ENCODE measurements around the gene FGF22.
A peak's percentile ranks its signal among the peaks of the same experiment; 100 is the strongest.

The FGF22 gene

DNA sequence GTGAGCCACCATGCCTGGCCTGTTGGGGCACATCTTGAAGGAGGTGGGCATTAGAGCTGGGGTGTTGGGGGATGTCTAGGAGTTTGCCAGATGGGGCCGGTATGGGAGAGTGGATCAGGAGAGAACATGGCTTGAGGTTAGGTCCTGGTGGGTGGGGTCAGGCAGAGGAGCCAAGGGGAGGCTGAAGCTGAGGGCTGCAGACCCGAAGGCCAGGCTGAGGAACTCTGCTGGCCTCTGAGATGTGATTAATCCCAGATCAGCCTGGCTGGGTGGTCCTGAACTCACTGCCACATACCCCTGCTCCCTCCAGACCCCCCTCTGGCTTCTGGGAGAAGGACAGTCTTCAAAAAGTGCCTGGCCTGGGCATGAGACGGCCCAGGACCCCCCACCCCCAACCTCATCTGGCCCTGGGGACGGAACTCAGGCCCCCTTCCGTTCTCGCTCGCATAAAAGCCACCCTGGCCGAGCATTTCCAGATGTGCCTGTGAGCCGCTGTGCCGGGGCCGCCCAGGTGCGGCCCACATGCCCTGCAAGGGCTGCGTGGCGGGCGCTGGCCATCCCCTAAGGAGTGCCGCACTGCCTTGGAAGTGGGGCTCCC is 39.2 kb downstream of the FGF22 start:
- Mint-ChIP-seq H3K9me3 (no peaks in the 10 kb centered on the region), H3K36me3 (ENCODE audit: low read depth) (no peaks in the 10 kb centered on the region), H3K27me3 (peaks cover 26% of the 10 kb centered on the region), H3K27ac (peak overlapping the region; percentile 55), H3K4me3 (peak overlapping the region; percentile 76), H3K4me1 (ENCODE audit: low read depth) (peaks cover 17% of the 10 kb centered on the region)
- no peak for DNase-seq

DNA sequence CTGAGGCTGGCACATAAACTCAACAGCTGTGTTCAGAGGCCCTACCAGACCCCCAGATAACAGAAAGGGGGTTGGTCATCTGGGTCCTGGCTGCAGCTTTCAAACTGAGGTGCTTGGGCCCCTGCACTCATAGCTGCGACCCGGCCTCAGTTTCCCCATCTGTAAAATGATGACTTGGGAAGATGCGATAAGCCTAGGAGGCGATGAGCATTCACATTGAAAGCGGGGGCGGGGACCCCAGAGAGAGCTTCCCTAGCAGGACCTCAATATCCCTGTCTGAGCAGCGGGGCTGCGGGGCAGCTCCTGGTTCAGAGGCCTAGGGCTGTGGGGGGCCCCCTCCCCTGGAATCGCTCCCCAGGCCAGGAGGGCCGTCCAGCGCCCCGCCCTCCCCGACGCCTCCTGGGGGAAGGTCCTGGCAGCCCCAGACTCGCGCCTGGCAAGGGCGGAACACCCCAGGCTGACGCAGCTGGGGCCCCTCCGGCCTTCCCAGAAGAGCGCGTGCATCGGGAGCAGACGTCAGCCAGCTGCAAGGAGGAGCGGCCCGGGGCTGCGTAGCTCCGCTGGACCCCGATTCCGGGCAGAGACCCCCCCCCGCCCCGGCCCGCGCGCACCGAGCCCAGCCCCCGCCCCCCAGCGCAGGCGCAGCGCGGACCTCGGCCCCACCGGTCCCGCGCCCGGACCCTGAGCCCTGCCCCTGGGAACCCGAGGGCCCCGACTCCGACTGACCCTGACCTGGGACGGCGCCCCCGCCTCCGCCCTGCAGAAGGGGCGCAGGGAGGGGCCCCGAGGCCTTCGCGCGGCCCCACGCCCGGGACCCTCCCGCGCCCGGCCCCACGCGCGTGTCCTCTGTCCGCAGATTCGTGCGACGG is 40.0 kb downstream of the FGF22 start:
- DNase-seq: peak; percentile 68
- H3K27ac Mint-ChIP-seq: peak overlapping the region; percentile 72
- H3K27me3 Mint-ChIP-seq: peaks cover 21% of the 10 kb centered on the region
- peaks cover 17% of the 10 kb centered on the region for H3K4me1 Mint-ChIP-seq (ENCODE audit: low read depth)
- no peaks in the 10 kb centered on the region for H3K9me3 Mint-ChIP-seq
- H3K36me3 Mint-ChIP-seq (ENCODE audit: low read depth): no peaks in the 10 kb centered on the region
- H3K4me3 Mint-ChIP-seq: peak overlapping the region; percentile 82

GRCh38 chr19:680287-681028 is 40.8 kb downstream of the FGF22 start:
- H3K4me3 Mint-ChIP-seq: peak overlapping the region; percentile 82

DNA sequence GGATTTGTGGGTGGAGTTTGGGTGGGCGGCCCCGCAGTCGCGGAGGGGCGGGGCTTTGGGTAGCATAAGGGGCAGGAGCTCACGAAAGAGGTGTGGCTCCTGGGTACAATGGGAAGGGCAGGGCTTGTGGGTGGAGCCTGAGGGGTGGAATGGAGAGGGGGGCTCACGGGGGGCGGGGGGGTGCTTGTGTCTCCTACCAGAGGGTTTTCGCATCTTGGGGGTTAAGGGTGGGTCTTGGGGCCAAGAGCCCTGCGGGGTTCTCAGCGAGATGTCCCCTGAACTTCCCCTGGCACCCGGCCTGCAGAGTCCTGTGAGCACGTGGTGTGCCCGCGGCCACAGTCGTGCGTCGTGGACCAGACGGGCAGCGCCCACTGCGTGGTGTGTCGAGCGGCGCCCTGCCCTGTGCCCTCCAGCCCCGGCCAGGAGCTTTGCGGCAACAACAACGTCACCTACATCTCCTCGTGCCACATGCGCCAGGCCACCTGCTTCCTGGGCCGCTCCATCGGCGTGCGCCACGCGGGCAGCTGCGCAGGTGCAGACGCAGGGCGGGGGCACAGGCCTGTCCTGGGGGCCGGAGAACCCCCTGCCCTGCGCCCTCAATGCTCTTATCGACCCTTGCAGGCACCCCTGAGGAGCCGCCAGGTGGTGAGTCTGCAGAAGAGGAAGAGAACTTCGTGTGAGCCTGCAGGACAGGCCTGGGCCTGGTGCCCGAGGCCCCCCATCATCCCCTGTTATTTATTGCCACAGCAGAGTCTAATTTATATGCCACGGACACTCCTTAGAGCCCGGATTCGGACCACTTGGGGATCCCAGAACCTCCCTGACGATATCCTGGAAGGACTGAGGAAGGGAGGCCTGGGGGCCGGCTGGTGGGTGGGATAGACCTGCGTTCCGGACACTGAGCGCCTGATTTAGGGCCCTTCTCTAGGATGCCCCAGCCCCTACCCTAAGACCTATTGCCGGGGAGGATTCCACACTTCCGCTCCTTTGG is 41.6 kb downstream of the FGF22 start:
- H3K36me3 Mint-ChIP-seq (ENCODE audit: low read depth): no peaks in the 10 kb centered on the region
- no peaks in the 10 kb centered on the region for H3K9me3 Mint-ChIP-seq
- peak overlapping the region; percentile 99 for H3K27ac Mint-ChIP-seq
- H3K27me3 Mint-ChIP-seq: peaks cover 10% of the 10 kb centered on the region
- DNase-seq: no peak
- H3K4me3 Mint-ChIP-seq: peak overlapping the region; percentile 82
- H3K4me1 Mint-ChIP-seq (ENCODE audit: low read depth): peaks cover 14% of the 10 kb centered on the region

More at GRCh38 chr19:680287-681028, 40.8 kb downstream of the FGF22 start:
- Mint-ChIP-seq H3K4me1 (ENCODE audit: low read depth) (peaks cover 14% of the 10 kb centered on the region), H3K36me3 (ENCODE audit: low read depth) (no peaks in the 10 kb centered on the region), H3K27ac (peak overlapping the region; percentile 99), H3K9me3 (no peaks in the 10 kb centered on the region), H3K27me3 (peaks cover 15% of the 10 kb centered on the region)
- peak; percentile 99 for DNase-seq

- Mint-ChIP-seq H3K4me3 (no peak overlapping the region), H3K36me3 (ENCODE audit: low read depth) (no peaks in the 10 kb centered on the region), H3K27ac (no peak overlapping the region), H3K9me3 (no peaks in the 10 kb centered on the region), H3K27me3 (peaks cover under 1% of the 10 kb centered on the region), H3K4me1 (ENCODE audit: low read depth) (peaks cover 11% of the 10 kb centered on the region)
- DNase-seq: no peak
Measured at GRCh38 chr19:682678-683320, 43.1 kb downstream of the FGF22 start.

GRCh38 chr19:685454-685931 is 45.8 kb downstream of the FGF22 start:
- no peaks in the 10 kb centered on the region for H3K27me3 Mint-ChIP-seq
- no peak for DNase-seq
- H3K9me3 Mint-ChIP-seq: no peaks in the 10 kb centered on the region

GRCh38 chr19:686589-687297 is 47.1 kb downstream of the FGF22 start:
- H3K4me3 Mint-ChIP-seq: no peak overlapping the region
- no peaks in the 10 kb centered on the region for H3K36me3 Mint-ChIP-seq (ENCODE audit: low read depth)
- H3K9me3 Mint-ChIP-seq: no peaks in the 10 kb centered on the region
- no peak for DNase-seq
- H3K4me1 Mint-ChIP-seq (ENCODE audit: low read depth): no peaks in the 10 kb centered on the region
- H3K27me3 Mint-ChIP-seq: no peaks in the 10 kb centered on the region
- H3K27ac Mint-ChIP-seq: no peak overlapping the region

More at GRCh38 chr19:685454-685931, 45.8 kb downstream of the FGF22 start:
- Mint-ChIP-seq H3K27ac (no peak overlapping the region), H3K4me3 (no peak overlapping the region), H3K36me3 (ENCODE audit: low read depth) (no peaks in the 10 kb centered on the region), H3K4me1 (ENCODE audit: low read depth) (peaks cover 5% of the 10 kb centered on the region)

DNA sequence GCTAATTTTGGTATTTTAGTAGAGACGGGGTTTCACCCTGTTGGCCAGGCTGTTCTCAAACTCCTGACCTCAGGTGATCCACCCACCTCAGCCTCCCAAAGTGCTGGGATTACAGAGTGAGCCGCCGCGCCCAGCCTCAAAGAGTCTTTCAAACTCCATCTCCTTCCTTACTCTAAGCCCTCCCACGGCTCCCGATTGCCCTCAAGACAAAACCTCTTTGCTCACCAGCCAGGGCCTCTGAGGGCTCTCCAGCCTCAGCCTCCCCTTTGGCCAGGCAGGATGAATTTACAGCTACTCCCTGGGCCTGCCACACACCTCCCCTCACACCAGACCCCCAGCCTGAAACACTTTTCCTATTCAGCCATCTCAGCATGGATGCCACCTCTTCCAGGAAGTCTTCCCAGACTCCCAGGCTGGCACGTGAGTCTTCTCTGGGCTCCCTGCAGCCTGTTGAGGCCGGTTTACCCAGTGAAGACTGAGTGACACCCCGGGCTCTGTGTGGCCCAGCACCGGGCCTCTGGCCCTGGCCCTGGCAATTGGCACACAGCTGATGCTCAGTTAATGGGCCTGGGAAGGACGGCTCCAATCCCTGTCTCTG is 48.0 kb downstream of the FGF22 start:
- no peaks in the 10 kb centered on the region for H3K9me3 Mint-ChIP-seq
- no peaks in the 10 kb centered on the region for H3K27me3 Mint-ChIP-seq
- no peak for DNase-seq
- H3K4me3 Mint-ChIP-seq: no peak overlapping the region
- no peak overlapping the region for H3K27ac Mint-ChIP-seq
- H3K36me3 Mint-ChIP-seq (ENCODE audit: low read depth): no peaks in the 10 kb centered on the region
- no peaks in the 10 kb centered on the region for H3K4me1 Mint-ChIP-seq (ENCODE audit: low read depth)

GRCh38 chr19:688214-688613 is 48.5 kb downstream of the FGF22 start:
- Mint-ChIP-seq H3K9me3 (no peaks in the 10 kb centered on the region), H3K27me3 (no peaks in the 10 kb centered on the region), H3K27ac (no peak overlapping the region), H3K4me1 (ENCODE audit: low read depth) (no peaks in the 10 kb centered on the region), H3K36me3 (ENCODE audit: low read depth) (no peaks in the 10 kb centered on the region), H3K4me3 (no peak overlapping the region)
- DNase-seq: no peak

DNA sequence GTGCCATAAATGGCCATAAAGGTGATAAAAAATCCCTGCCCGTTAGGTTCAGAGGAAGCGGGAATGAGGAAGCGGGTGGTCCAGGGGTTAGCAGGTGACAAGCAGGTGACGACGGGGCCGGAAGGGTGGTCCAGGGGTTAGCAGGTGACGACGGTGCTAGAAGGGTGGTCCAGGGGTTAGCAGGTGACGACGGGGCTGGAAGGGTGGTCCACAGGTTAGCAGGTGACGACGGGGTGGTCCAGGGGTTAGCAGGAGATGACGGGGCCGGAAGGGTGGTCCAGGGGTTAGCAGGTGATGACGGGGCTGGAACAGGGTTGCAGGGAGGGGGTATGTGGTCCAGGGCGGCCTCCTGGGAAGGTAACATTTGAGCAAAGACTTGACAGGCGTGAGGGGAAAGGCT is 49.3 kb downstream of the FGF22 start:
- H3K9me3 Mint-ChIP-seq: no peaks in the 10 kb centered on the region
- H3K27ac Mint-ChIP-seq: no peak overlapping the region
- DNase-seq: no peak
- no peak overlapping the region for H3K4me3 Mint-ChIP-seq
- no peaks in the 10 kb centered on the region for H3K36me3 Mint-ChIP-seq (ENCODE audit: low read depth)
- H3K4me1 Mint-ChIP-seq (ENCODE audit: low read depth): no peaks in the 10 kb centered on the region
- no peaks in the 10 kb centered on the region for H3K27me3 Mint-ChIP-seq

- H3K36me3 Mint-ChIP-seq (ENCODE audit: low read depth): no peaks in the 10 kb centered on the region
- no peak for DNase-seq
- H3K27ac Mint-ChIP-seq: no peak overlapping the region
- no peak overlapping the region for H3K4me3 Mint-ChIP-seq
- no peaks in the 10 kb centered on the region for H3K9me3 Mint-ChIP-seq
- H3K4me1 Mint-ChIP-seq (ENCODE audit: low read depth): peaks cover 2% of the 10 kb centered on the region
- peaks cover 8% of the 10 kb centered on the region for H3K27me3 Mint-ChIP-seq
Measured at GRCh38 chr19:690203-690602, 50.5 kb downstream of the FGF22 start.
